H1 (cell line): ENCODE measurements around the gene PACRGL. TPM values are rescaled to one million over a fixed set of nuclear protein-coding genes. Genes with fewer than 3 reads are reported as not detected.
A peak's percentile ranks its signal among the peaks of the same experiment; 100 is the strongest.

Experiments used
- CTCF ChIA-PET: fragments of 300-600 bp; sonication (Branson Sonifier 250); formaldehyde crosslinking; loops from one replicate; lab custom pipeline; 2021; ENCODE audit not compliant: partially characterized antibody; lab: Charles Lee
- POLR2A ChIA-PET: fragments of 300-600 bp; sonication (Branson Sonifier 250); formaldehyde crosslinking; loops from one replicate; lab custom pipeline; 2021; ENCODE audit warnings: inconsistent platforms; ENCODE audit not compliant: partially characterized antibody; lab: Charles Lee
- DNase-seq, 2 experiments: peaks; one replicate each; pipeline versions ENCODE4 v3.0.0 to v3.0.0-alpha.2; 2010 to 2022; ENCODE audit warnings: low spot score in 2 of 2, low read depth in 1 of 2, mixed read lengths in 1 of 2
- FAIRE-seq: peaks from 2 replicates; lab custom pipeline; 2011; peaks lifted over from hg19 to GRCh38; lab: Jason Lieb, UNC
- H2AFZ ChIP-seq: 2 replicates; pipeline ENCODE4 v1.8.1; 2012; ENCODE audit warnings: low read length, inconsistent platforms
- H2AK5ac ChIP-seq: 2 replicates; pipeline ENCODE4 v1.6.1; 2013; ENCODE audit warnings: low read depth, low read length
- H2BK120ac ChIP-seq: replicated peaks from 2 replicates; pipeline ENCODE3; 2013; ENCODE audit warnings: low read depth, low read length, inconsistent platforms
- H2BK12ac ChIP-seq: 2 replicates; pipeline ENCODE4 v1.6.1; 2013; ENCODE audit warnings: low read depth, low read length
- H2BK15ac ChIP-seq: 2 replicates; pipeline ENCODE4 v1.6.1; 2013; ENCODE audit warnings: low read length
- H2BK20ac ChIP-seq: 2 replicates; pipeline ENCODE4 v1.6.1; 2013; ENCODE audit warnings: low read length
- H2BK5ac ChIP-seq: 2 replicates; pipeline ENCODE4 v1.6.1; 2013; ENCODE audit warnings: low read depth, low read length
- H3K14ac ChIP-seq: 2 replicates; pipeline ENCODE4 v1.6.1; 2013; ENCODE audit warnings: inconsistent platforms; ENCODE audit not compliant: insufficient read length
- H3K18ac ChIP-seq: 2 replicates; pipeline ENCODE4 v1.6.1; 2013; ENCODE audit warnings: low read length; ENCODE audit errors: extremely low read depth
- H3K23ac ChIP-seq: 2 replicates; pipeline ENCODE4 v1.6.1; 2013; ENCODE audit warnings: inconsistent platforms; ENCODE audit not compliant: insufficient read length
- H3K23me2 ChIP-seq: 2 replicates; pipeline ENCODE4 v1.6.1; 2013; ENCODE audit warnings: low read depth, low read length
- H3K27ac ChIP-seq: 2 replicates; pipeline ENCODE4 v1.6.1; 2011; ENCODE audit warnings: low read depth, low read length, inconsistent platforms
- H3K27me3 ChIP-seq, 4 experiments: replicated peaks in 1 of 4; 1 replicate in 1 of 4; 2 replicates in 3 of 4; pipeline versions ENCODE4 v1.6.1 to v1.8.1; 2011 to 2013; ENCODE audit warnings: low read length in 3 of 4, mild to moderate bottlenecking in 3 of 4, inconsistent platforms in 2 of 4, mixed read lengths in 2 of 4, moderate library complexity in 1 of 4; ENCODE audit not compliant: control insufficient read depth in 3 of 4, insufficient read depth in 3 of 4; ENCODE audit errors: extremely low read depth in 1 of 4
- H3K36me3 ChIP-seq, 4 experiments: 2 replicates each; pipeline versions ENCODE4 v1.6.1 to v1.8.1; 2011 to 2013; ENCODE audit warnings: mild to moderate bottlenecking in 4 of 4, low read length in 3 of 4, moderate library complexity in 2 of 4, control low read depth in 1 of 4, inconsistent platforms in 1 of 4; ENCODE audit not compliant: insufficient read depth in 4 of 4, control insufficient read depth in 2 of 4
- H3K4ac ChIP-seq: replicated peaks from 2 replicates; pipeline ENCODE3; 2013; ENCODE audit warnings: low read length, low read depth, mixed read lengths, inconsistent platforms; ENCODE audit not compliant: insufficient read length
- H3K4me1 ChIP-seq, 4 experiments: replicated peaks in 1 of 4; 1 replicate in 1 of 4; 2 replicates in 3 of 4; pipeline versions ENCODE4 v1.6.1 to v1.8.1; 2011 to 2013; ENCODE audit warnings: low read length in 3 of 4, inconsistent platforms in 2 of 4, mixed read lengths in 1 of 4; ENCODE audit not compliant: insufficient read depth in 4 of 4, control insufficient read depth in 3 of 4
- H3K4me2 ChIP-seq, 2 experiments: 2 replicates each; pipeline versions ENCODE4 v1.6.1 to v1.8.1; 2011 to 2013; ENCODE audit warnings: low read depth in 2 of 2, low read length in 2 of 2, control low read depth in 1 of 2, inconsistent platforms in 1 of 2, mild to moderate bottlenecking in 1 of 2; ENCODE audit not compliant: insufficient read depth in 1 of 2
- H3K4me3 ChIP-seq, 4 experiments: fragments of 200-600, 300-600 bp in 1 of 4; sonication (generic), shearing (Covaris generic), sonication (Bioruptor Twin) in 1 of 4; 2 replicates each; pipeline versions ENCODE4 v1.5.1 to v1.8.1; 2011 to 2016; ENCODE audit warnings: low read length in 4 of 4, low read depth in 3 of 4, control low read depth in 2 of 4, inconsistent platforms in 2 of 4, mild to moderate bottlenecking in 2 of 4, mixed read lengths in 1 of 4, moderate library complexity in 1 of 4; ENCODE audit not compliant: insufficient read depth in 2 of 4; ENCODE audit errors: extremely low read depth in 1 of 4
- H3K56ac ChIP-seq: replicated peaks from 2 replicates; pipeline ENCODE3; 2013; ENCODE audit warnings: low read depth, mild to moderate bottlenecking, mixed read lengths, low read length, inconsistent platforms; ENCODE audit not compliant: insufficient read length
- H3K79me1 ChIP-seq: 2 replicates; pipeline ENCODE4 v1.6.1; 2013; ENCODE audit warnings: low read depth, low read length, control low read depth
- H3K79me2 ChIP-seq, 2 experiments: 2 replicates each; pipeline versions ENCODE4 v1.6.1 to v1.8.1; 2012 to 2013; ENCODE audit warnings: low read length in 2 of 2, mild to moderate bottlenecking in 2 of 2, inconsistent platforms in 1 of 2; ENCODE audit not compliant: insufficient read depth in 2 of 2, control insufficient read depth in 1 of 2
- H3K9ac ChIP-seq, 4 experiments: replicated peaks in 1 of 4; 1 replicate in 1 of 4; 2 replicates in 3 of 4; pipeline versions ENCODE4 v1.6.1 to v1.8.1; 2011 to 2013; ENCODE audit warnings: low read depth in 3 of 4, low read length in 3 of 4, control low read depth in 2 of 4, mild to moderate bottlenecking in 2 of 4, moderate library complexity in 2 of 4, inconsistent platforms in 1 of 4; ENCODE audit errors: extremely low read depth in 1 of 4
- H3K9me3 ChIP-seq, 2 experiments: 2 replicates each; pipeline versions ENCODE4 v1.6.1 to v1.8.1; 2012 to 2013; ENCODE audit warnings: mild to moderate bottlenecking in 2 of 2, moderate library complexity in 2 of 2, control low read depth in 1 of 2, inconsistent platforms in 1 of 2, low read depth in 1 of 2, low read length in 1 of 2, mixed read lengths in 1 of 2; ENCODE audit not compliant: insufficient read depth in 2 of 2
- H4K20me1 ChIP-seq, 2 experiments: replicated peaks in 1 of 2; 2 replicates each; pipeline versions ENCODE3 to v1.8.1; 2011 to 2013; ENCODE audit warnings: inconsistent platforms in 2 of 2, low read length in 2 of 2, mild to moderate bottlenecking in 1 of 2; ENCODE audit not compliant: insufficient read depth in 2 of 2, control insufficient read depth in 1 of 2
- H4K5ac ChIP-seq: 2 replicates; pipeline ENCODE4 v1.6.1; 2013; ENCODE audit warnings: low read length, low read depth, mixed read lengths, inconsistent platforms; ENCODE audit not compliant: insufficient read length
- H4K8ac ChIP-seq: 2 replicates; pipeline ENCODE4 v1.8.0; 2013; ENCODE audit warnings: mild to moderate bottlenecking, moderate library complexity, low read length, inconsistent platforms; ENCODE audit not compliant: insufficient read depth; ENCODE audit errors: extremely low read depth
- H4K91ac ChIP-seq: replicated peaks from 2 replicates; pipeline ENCODE3; 2013; ENCODE audit warnings: low read length, mixed read lengths, inconsistent platforms; ENCODE audit not compliant: insufficient read length
- CTBP2 ChIP-seq: IDR thresholded peaks from 2 replicates; pipeline ENCODE4 v1.7.0; 2011; ENCODE audit warnings: borderline replicate concordance, mild to moderate bottlenecking, moderate library complexity, mixed read lengths, low read length; ENCODE audit not compliant: insufficient read depth, insufficient read length
- EP300 ChIP-seq, 2 experiments: IDR thresholded peaks; 1 replicate in 1 of 2; 2 replicates in 1 of 2; pipeline ENCODE4 v1.6.1; 2011 to 2012; ENCODE audit warnings: low read depth in 2 of 2, low read length in 2 of 2, mild to moderate bottlenecking in 2 of 2, borderline replicate concordance in 1 of 2, inconsistent platforms in 1 of 2, moderate library complexity in 1 of 2
- GABPA ChIP-seq: IDR thresholded peaks from 2 replicates; pipeline ENCODE4 v1.6.1; 2011; ENCODE audit warnings: mild to moderate bottlenecking, low read length, moderate library complexity, borderline replicate concordance; ENCODE audit not compliant: insufficient read depth
- WGBS, 2 experiments: shearing (Covaris generic) in 1 of 2; methylation state at CpG; one replicate each; pipeline versions ENCODE4 v1.1.6 to v1.1.7; 2013 to 2015; ENCODE audit warnings: low lambda C conversion rate in 2 of 2, mixed read lengths in 2 of 2, inconsistent platforms in 1 of 2, low coverage in 1 of 2, missing lambda C conversion rate in 1 of 2; ENCODE audit not compliant: insufficient replicate concordance in 2 of 2, insufficient coverage in 1 of 2, insufficient read length in 1 of 2; ENCODE audit errors: extremely low coverage in 1 of 2, missing lambda C conversion rate in 1 of 2; 5-methylcytosine and 5-hydroxymethylcytosine counted together
- long read RNA-seq, 2 experiments: library from RNA in 1 of 2; library from capped mRNA in 1 of 2; stranded (forward); transcript quantifications; one replicate each; pipeline ENCODE4 v2.0.0, GENCODE V29; 2021; ENCODE audit warnings: inconsistent platforms in 1 of 2
- polyA minus RNA-seq, 3 experiments: library from RNA; depleted of rRNA, polyadenylated mRNA; stranded (reverse); fragments of >200 nt; gene quantifications; 1 replicate in 2 of 3; 2 replicates in 1 of 3; pipeline ENCODE4 v1.2.3, GENCODE V29; 2011
- polyA plus RNA-seq, 7 experiments: library from polyadenylated mRNA; depleted of rRNA in 3 of 7; stranded (reverse) in 5 of 7; unstranded in 2 of 7; fragments of >200 nt in 5 of 7; fragments of 200-250 nt in 2 of 7; gene quantifications; 1 replicate in 5 of 7; 2 replicates in 1 of 7; 4 replicates in 1 of 7; pipeline versions ENCODE4 v1.2.1 to v1.2.3, GENCODE V29; 2011 to 2013; ENCODE audit warnings: missing spikeins in 2 of 7, mixed read lengths in 2 of 7
- total RNA-seq: library from RNA; stranded (reverse); fragmentation: NEBNext Ultra II Directional; extraction: Animal tissue kit (Norgen Biotek cat#: 25700); gene quantifications from 2 replicates; pipeline ENCODE4 v1.2.1, GENCODE V29; 2021

The PACRGL gene
- total RNA-seq (11.9 and 13.7 TPM in 2 replicates), polyA plus RNA-seq (2011; rRNA removed) (6.1 and 7.0 TPM in 2 replicates), polyA minus RNA-seq (2011; rRNA and poly(A)+ RNA removed) (10.2 and 19.6 TPM in 2 replicates)
- 9.2 TPM for polyA plus RNA-seq (2011; cell fraction: cytosol; rRNA removed)
- polyA plus RNA-seq (2011; cell fraction: nucleus; rRNA removed) = 13.9 TPM
- 9.9 to 12.6 TPM (median 11.5 TPM) in 4 replicates for polyA plus RNA-seq (2012, experiment 1 of 2)
- polyA plus RNA-seq (2012, experiment 2 of 2) = 1.9 TPM
- polyA plus RNA-seq (2013, experiment 1 of 2) = 10.1 TPM
- polyA plus RNA-seq (2013, experiment 2 of 2) = 9.1 TPM
- 13.1 TPM for polyA minus RNA-seq (2011; cell fraction: cytosol; rRNA and poly(A)+ RNA removed)
- polyA minus RNA-seq (2011; cell fraction: nucleus; rRNA and poly(A)+ RNA removed) = 60.4 TPM
- long read RNA-seq, experiment 1, partial matches to known transcripts = 4 of 13 reads
- long read RNA-seq, experiment 1, other reads (novel, unspliced or antisense) = 6 of 13 reads
- long read RNA-seq, experiment 2, partial matches to known transcripts = 1 of 7 reads
- long read RNA-seq, experiment 2, other reads (novel, unspliced or antisense) = 3 of 7 reads

GRCh38 chr4:20700007-20700761 is at the start of gene PACRGL:
PACRGL (plus strand) TSS chr4:20700458; CDS start chr4:20704482, 4,024 bp downstream.
- H3K4me3 ChIP-seq = peak within 1 kb of the TSS; percentile 85 to 99 (median 94)
- H3K14ac ChIP-seq = no peak within 1 kb of the TSS
- FAIRE-seq (no peak), DNase-seq (peak; percentile 86 to 94)
- H3K27me3 ChIP-seq = no peaks in the 10 kb centered on the region; a peak in 1 of 7 replicates
- no peaks in the 10 kb centered on the region; the same call in 1 of the 2 replicates for H3K23me2 ChIP-seq
- H3K79me1 ChIP-seq = no peaks in the 10 kb centered on the region; the same call in 1 of the 2 replicates
- no peak within 1 kb of the TSS for H3K23ac ChIP-seq
- peak within 1 kb of the TSS; percentile 79 for H3K4ac ChIP-seq
- H4K91ac ChIP-seq = peak within 1 kb of the TSS; percentile 11
- ChIA-PET CTCF (interaction anchor here (0.5 to 1.7 kb wide), 2 partner anchors 166 to 279 kb away, joined by 3 read pairs; no protein-coding TSS in a partner anchor), POLR2A (interaction anchor here (0.5 to 2.5 kb wide), 4 partner anchors 9 to 252 kb away, joined by 3 to 5 read pairs (median 3); no protein-coding TSS in a partner anchor)
- peak within 1 kb of the TSS; percentile 86 for H2BK5ac ChIP-seq
- no peaks in the 10 kb centered on the region for H3K9me3 ChIP-seq
- H4K5ac ChIP-seq = peak within 1 kb of the TSS; percentile 71
- peak within 1 kb of the TSS; percentile 80; the same call in 1 of the 2 replicates for H2BK12ac ChIP-seq
- H3K9ac ChIP-seq = peak within 1 kb of the TSS; percentile 71 to 96 (median 78)
- peak within 1 kb of the TSS; percentile 63; the same call in 1 of the 2 replicates for H3K18ac ChIP-seq
- peak within 1 kb of the TSS; percentile 96 for H4K8ac ChIP-seq
- WGBS, 2 experiments = 2% methylated on average over 60 of the region's 60 CpGs; no CpG with 5 or more reads in 1 of the 2 experiments
- H3K4me1 ChIP-seq = peaks cover 0 to 5% (median 2%) of the 10 kb centered on the region in 4 experiments; a peak in 4 of 7 replicates
- no peaks in the 10 kb centered on the region for H4K20me1 ChIP-seq
- peaks cover 4 to 9% (median 6%) of the 10 kb centered on the region in 4 experiments; a peak in 6 of 8 replicates for H3K36me3 ChIP-seq
- H3K4me2 ChIP-seq = peak within 1 kb of the TSS; percentile 79 to 96
- H2BK15ac ChIP-seq = 0 out of 2 replicates have a peak within 1 kb of the TSS, but pooled peaks have one; percentile 40
- H3K56ac ChIP-seq = no peak within 1 kb of the TSS
- H2BK120ac ChIP-seq = no peak within 1 kb of the TSS
- peak within 1 kb of the TSS; percentile 61 for H3K27ac ChIP-seq
- no peak within 1 kb of the TSS for H2BK20ac ChIP-seq
- H2AK5ac ChIP-seq = no peak within 1 kb of the TSS
- peak within 1 kb of the TSS; percentile 93 for H2AFZ ChIP-seq
- H3K79me2 ChIP-seq = peaks cover 0 to 25% of the 10 kb centered on the region in 2 experiments; a peak in 3 of 4 replicates
- TF ChIP-seq CTBP2 = no peak
- no peak for TF ChIP-seq EP300 (IDR thresholded peaks at IDR 0.05; ENCODE audit: borderline replicate concordance in 1 of 2, low read depth in 2 of 2, low read length in 2 of 2)
- no peak for TF ChIP-seq GABPA
